ENCODE data around the gene KHDC4.

Gene KHDC4

GRCh38 chr1:155882766-155883165, 51.4 kb downstream of the KHDC4 start:
- H3K27ac Mint-ChIP-seq: no peak overlapping the region
- no peak overlapping the region for H3K4me3 Mint-ChIP-seq
- no peaks in the 10 kb centered on the region for H3K36me3 Mint-ChIP-seq
- no peaks in the 10 kb centered on the region for H3K4me1 Mint-ChIP-seq
- H3K9me3 Mint-ChIP-seq: no peaks in the 10 kb centered on the region
- H3K27me3 Mint-ChIP-seq: no peaks in the 10 kb centered on the region

DNA sequence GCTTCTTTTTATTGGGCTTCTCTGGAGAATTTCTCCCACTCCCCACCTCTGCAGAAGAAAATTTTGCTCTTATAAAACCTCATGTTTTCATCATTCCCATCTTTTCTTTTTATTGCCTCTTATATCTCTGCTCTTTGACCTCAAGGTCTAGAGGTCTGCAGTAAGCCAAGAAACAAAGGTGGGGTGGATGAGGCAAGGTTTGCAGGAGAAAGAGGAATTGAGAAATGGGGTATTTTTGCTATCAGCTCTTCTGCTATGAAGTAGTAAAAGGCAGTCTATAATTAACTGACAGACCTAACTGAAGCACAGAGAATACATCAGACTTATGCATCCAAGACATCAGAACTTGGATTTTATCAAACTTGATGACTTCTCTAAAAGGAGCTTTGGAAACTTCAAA, 52.0 kb downstream of the KHDC4 start:
- Mint-ChIP-seq H3K9me3 (no peaks in the 10 kb centered on the region), H3K27me3 (no peaks in the 10 kb centered on the region), H3K27ac (no peak overlapping the region), H3K36me3 (no peaks in the 10 kb centered on the region), H3K4me1 (no peaks in the 10 kb centered on the region), H3K4me3 (no peak overlapping the region)

DNA sequence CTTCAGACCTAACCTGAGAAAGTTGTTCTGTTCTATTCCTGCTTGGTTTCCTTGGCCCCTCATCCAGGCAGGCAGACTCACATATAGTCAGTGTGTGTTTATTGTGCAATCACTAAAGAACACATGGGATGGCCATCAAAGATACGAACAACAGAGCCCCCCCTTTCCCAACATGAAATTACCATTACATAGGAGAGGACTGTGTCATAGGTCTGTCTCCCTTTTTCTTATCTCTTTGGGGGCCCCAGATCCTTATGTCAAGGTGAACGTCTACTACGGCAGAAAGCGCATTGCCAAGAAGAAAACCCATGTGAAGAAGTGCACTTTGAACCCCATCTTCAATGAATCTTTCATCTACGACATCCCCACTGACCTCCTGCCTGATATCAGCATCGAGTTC, 53.3 kb downstream of the KHDC4 start:
- Mint-ChIP-seq H3K9me3 (no peaks in the 10 kb centered on the region), H3K27ac (no peak overlapping the region), H3K4me3 (no peak overlapping the region), H3K36me3 (no peaks in the 10 kb centered on the region), H3K4me1 (no peaks in the 10 kb centered on the region), H3K27me3 (no peaks in the 10 kb centered on the region)

DNA sequence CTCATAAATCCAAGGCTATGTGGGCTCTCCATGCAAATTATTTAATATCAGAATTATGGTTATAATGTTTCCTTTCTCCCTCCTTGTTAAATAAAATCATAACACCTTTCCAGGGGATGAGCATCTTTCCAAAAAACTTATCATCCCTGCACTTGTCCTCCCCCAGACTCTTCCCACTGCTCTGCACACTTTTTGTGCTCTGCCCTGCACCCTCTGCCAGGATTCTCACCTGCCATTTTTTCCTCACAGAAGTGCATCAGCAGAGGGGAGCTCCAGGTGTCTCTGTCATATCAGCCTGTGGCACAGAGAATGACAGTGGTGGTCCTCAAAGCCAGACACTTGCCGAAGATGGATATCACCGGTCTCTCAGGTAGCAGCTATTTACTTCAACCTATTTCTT, 54.0 kb downstream of the KHDC4 start:
- no peaks in the 10 kb centered on the region for H3K27me3 Mint-ChIP-seq
- no peaks in the 10 kb centered on the region for H3K9me3 Mint-ChIP-seq
- H3K4me1 Mint-ChIP-seq: no peaks in the 10 kb centered on the region
- H3K4me3 Mint-ChIP-seq: no peak overlapping the region
- H3K36me3 Mint-ChIP-seq: no peaks in the 10 kb centered on the region
- no peak overlapping the region for H3K27ac Mint-ChIP-seq

- Mint-ChIP-seq H3K27me3 (no peaks in the 10 kb centered on the region), H3K36me3 (no peaks in the 10 kb centered on the region), H3K4me1 (no peaks in the 10 kb centered on the region), H3K4me3 (no peak overlapping the region), H3K9me3 (no peaks in the 10 kb centered on the region), H3K27ac (no peak overlapping the region)
Observed at GRCh38 chr1:155877945-155878344, 56.3 kb downstream of the KHDC4 start.

DNA sequence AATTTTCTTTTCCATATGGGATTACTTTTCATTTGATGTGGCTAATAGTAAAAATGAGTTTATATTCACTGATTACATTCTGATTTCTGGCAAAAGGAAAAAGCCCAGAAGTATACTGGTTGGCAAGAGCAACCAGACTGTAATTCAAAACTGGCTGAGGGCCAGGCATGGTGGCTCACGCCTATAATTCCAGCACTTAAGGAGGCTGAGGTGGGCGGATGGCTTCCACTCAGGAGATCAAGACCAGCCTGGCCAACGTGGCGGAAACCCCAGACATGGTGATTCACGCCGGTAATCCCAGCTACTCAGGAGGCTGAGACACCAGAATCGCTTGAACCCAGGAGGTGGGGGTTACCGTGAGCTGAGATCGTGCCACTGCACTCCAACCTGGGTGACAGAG, 60.4 kb downstream of the KHDC4 start:
- no peak overlapping the region for H3K27ac Mint-ChIP-seq
- H3K36me3 Mint-ChIP-seq: no peaks in the 10 kb centered on the region
- H3K9me3 Mint-ChIP-seq: no peaks in the 10 kb centered on the region
- H3K4me3 Mint-ChIP-seq: no peak overlapping the region
- H3K4me1 Mint-ChIP-seq: no peaks in the 10 kb centered on the region
- H3K27me3 Mint-ChIP-seq: no peaks in the 10 kb centered on the region

GRCh38 chr1:155872527-155872926, 61.7 kb downstream of the KHDC4 start:
- Mint-ChIP-seq H3K27me3 (no peaks in the 10 kb centered on the region), H3K4me1 (no peaks in the 10 kb centered on the region), H3K27ac (no peak overlapping the region), H3K4me3 (no peak overlapping the region), H3K36me3 (no peaks in the 10 kb centered on the region), H3K9me3 (no peaks in the 10 kb centered on the region)

- Mint-ChIP-seq H3K9me3 (no peaks in the 10 kb centered on the region), H3K4me1 (no peaks in the 10 kb centered on the region), H3K27ac (no peak overlapping the region), H3K4me3 (no peak overlapping the region), H3K36me3 (no peaks in the 10 kb centered on the region), H3K27me3 (no peaks in the 10 kb centered on the region)
Observed at GRCh38 chr1:155871390-155871789, 62.8 kb downstream of the KHDC4 start.

DNA sequence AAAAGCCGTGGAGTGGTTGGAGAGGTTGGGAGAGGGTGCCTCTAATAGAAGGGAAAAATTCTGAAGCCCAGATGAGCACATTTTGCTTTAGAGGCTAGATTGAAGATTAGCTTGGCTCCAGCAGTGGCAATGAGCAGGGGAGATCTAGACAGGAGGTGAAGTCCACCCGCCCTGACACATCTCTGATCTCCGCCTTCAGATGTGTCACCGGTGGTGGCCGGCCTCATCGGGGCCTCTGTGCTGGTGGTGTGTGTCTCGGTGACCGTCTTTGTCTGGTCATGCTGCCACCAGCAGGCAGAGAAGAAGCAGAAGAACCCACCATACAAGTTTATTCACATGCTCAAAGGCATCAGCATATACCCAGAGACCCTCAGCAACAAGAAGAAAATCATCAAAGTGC, 66.4 kb downstream of the KHDC4 start:
- H3K4me3 Mint-ChIP-seq: no peak overlapping the region
- no peaks in the 10 kb centered on the region for H3K9me3 Mint-ChIP-seq
- H3K27ac Mint-ChIP-seq: no peak overlapping the region
- H3K27me3 Mint-ChIP-seq: no peaks in the 10 kb centered on the region
- H3K4me1 Mint-ChIP-seq: no peaks in the 10 kb centered on the region
- no peaks in the 10 kb centered on the region for H3K36me3 Mint-ChIP-seq

- no peak overlapping the region for H3K27ac Mint-ChIP-seq
- no peaks in the 10 kb centered on the region for H3K36me3 Mint-ChIP-seq
- H3K27me3 Mint-ChIP-seq: peaks cover 9% of the 10 kb centered on the region
- H3K9me3 Mint-ChIP-seq: no peaks in the 10 kb centered on the region
- H3K4me3 Mint-ChIP-seq: no peak overlapping the region
- peaks cover 6% of the 10 kb centered on the region for H3K4me1 Mint-ChIP-seq
Observed at GRCh38 chr1:155864393-155864792, 69.8 kb downstream of the KHDC4 start.
